HT1080 (cell line): ENCODE results near the gene QRFPR. TPM values are rescaled to one million over a fixed set of nuclear protein-coding genes. Genes with fewer than 3 reads are reported as not detected.

Source experiments
- small RNA-seq: library from RNA; depleted of rRNA; stranded (forward); fragments of <200 nt; gene quantifications from one replicate; pipeline ENCODE3, GENCODE V24; 2014
- total RNA-seq: library from RNA; depleted of rRNA; stranded (reverse); fragments of >200 nt; shearing (Covaris generic); gene quantifications from 2 replicates; pipeline ENCODE4 v1.2.3, GENCODE V29; 2014; rRNA removed

Gene QRFPR
- total RNA-seq, 1 experiment from 2014 or later: not detected

Small RNA genes within 50 kb of the gene (small RNA-seq; reads per million reads assigned to genes)
- gene RF00019: not detected

Other genes with a start within 250 kb of the QRFPR start
- 0.10 and 0.23 TPM in 2 replicates for gene TNIP3, start 216.7 kb downstream of the QRFPR start, total RNA-seq